Muscle layer of colon (tissue), 2 donors: ENCODE measurements around the gene RNF32.

Experiments used
- H3K27ac ChIP-seq: one replicate; pipeline ENCODE4 v1.7.0; 2013; ENCODE audit warnings: low read depth, mild to moderate bottlenecking, low read length, moderate library complexity
- H3K27me3 ChIP-seq, 2 donors: one replicate each; pipeline ENCODE4 v1.7.0; 2013; ENCODE audit warnings: low read length in 2 of 2, mild to moderate bottlenecking in 2 of 2; ENCODE audit not compliant: insufficient read depth in 2 of 2, control insufficient read depth in 1 of 2
- H3K36me3 ChIP-seq: one replicate; pipeline ENCODE4 v1.7.0; 2013; ENCODE audit warnings: mild to moderate bottlenecking, low read length; ENCODE audit not compliant: insufficient read depth
- H3K4me1 ChIP-seq: one replicate; pipeline ENCODE4 v1.7.0; 2013; ENCODE audit warnings: mild to moderate bottlenecking, low read length; ENCODE audit not compliant: insufficient read depth
- H3K4me3 ChIP-seq, 2 donors: one replicate each; pipeline ENCODE4 v1.7.0; 2013; ENCODE audit warnings: low read length in 2 of 2, low read depth in 1 of 2, mild to moderate bottlenecking in 1 of 2, moderate library complexity in 1 of 2
- H3K9ac ChIP-seq: one replicate; pipeline ENCODE4 v1.7.0; 2013; ENCODE audit warnings: low read length
- H3K9me3 ChIP-seq: one replicate; pipeline ENCODE4 v1.7.0; 2013; ENCODE audit warnings: mild to moderate bottlenecking, low read length
- donor health status: abdominal sarcoma.
- donor health status: Adenocarcinoma of cecum.

RNF32 gene

DNA sequence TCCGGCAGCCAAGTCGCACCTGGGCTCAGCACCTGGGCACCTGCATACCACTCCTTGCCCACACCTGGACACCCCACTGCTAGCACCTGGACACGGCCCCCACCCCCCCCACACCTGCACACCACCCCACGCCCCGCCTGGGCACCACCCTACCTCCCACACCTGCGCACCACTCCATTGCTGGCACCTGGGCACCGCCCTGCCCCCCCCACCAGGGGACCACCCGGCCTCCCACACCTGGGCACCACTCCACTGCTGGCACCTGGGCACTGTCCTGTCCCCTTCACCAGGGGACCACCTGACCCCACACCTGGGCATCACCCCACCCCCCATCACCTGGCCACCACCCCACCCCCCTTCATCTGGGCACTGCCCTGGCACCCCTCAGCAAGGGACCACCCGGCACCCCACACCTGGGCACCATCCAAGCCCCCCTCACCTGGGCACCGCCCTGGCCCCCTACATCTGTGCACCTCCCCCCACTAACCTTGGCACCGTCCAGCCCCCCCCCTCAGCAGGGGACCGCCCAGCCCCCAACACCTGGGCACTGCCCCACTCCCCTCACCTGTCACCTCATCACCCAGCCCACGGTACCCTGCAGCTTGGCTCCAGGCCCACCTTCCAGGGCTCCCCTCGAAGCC, 33.8 kb upstream of the RNF32 start:
- Histone ChIP-seq H3K27me3 (peaks cover 0 to 30% of the 10 kb centered on the region in 2 donors), H3K9me3 (no peaks in the 10 kb centered on the region), H3K27ac (no peak overlapping the region), H3K9ac (no peak overlapping the region), H3K4me3 (no peak overlapping the region), H3K4me1 (no peaks in the 10 kb centered on the region), H3K36me3 (no peaks in the 10 kb centered on the region)

DNA sequence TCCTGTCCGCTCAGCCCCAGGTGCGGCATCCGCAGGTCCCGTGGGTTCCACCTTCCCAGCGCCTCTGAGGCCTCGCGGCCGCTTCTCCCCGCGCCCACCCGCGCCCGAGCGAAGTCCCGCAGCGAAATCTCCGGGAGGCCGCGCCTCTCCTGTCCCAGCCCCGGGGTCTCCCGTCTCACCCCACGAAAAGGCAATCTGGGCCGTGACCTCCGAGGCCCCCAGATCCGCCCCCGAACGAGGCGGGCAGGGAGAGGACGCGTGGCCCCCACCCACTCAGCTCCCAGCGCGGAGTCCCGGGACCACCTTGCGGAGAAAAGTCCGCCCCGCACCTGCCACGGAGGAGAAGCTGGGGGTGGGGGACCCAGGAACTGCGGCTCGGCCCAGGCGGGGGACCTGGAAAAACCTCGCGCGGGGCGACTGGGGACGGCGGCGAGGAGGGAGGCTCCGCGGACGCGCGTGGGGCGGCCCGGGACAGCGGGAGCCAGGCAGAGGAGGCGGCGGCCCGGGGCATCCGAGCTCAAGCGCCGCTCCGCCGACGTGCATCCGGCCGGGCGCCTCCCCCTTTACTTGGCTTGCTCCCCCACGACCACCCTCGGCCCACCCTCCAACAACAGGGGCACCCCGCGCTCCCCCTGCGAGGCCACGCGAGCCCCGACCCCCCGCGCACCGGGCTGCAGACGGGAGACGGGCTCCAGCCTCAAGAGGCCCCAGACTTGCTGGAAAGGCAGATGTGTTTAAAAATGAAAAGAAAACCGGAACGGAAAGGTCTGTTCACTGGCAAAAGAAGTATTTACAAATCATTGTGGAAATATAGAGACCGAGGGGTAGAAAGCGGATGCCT, 33.0 kb upstream of the RNF32 start:
- Histone ChIP-seq H3K4me1 (no peaks in the 10 kb centered on the region), H3K9ac (no peak overlapping the region), H3K27me3 (peaks cover 0 to 30% of the 10 kb centered on the region in 2 donors), H3K27ac (no peak overlapping the region), H3K4me3 (no peak overlapping the region), H3K36me3 (no peaks in the 10 kb centered on the region), H3K9me3 (no peaks in the 10 kb centered on the region)

DNA sequence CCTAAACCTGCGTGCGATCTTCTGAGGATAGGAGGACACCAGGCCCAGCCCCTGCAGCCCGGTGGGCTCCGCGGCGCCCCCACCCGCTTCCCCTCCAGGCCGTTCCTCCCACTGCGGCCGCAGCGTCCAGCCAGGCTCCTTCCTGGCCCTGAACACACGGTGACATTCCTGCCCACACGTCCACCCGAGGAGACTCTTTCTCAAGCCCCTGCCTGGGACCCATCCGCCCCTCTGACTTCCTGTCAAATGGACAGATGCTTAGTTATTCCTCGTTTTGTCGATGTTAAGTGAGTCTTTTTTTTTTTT, 32.4 kb upstream of the RNF32 start:
- Histone ChIP-seq H3K4me1 (no peaks in the 10 kb centered on the region), H3K4me3 (no peak overlapping the region), H3K9me3 (no peaks in the 10 kb centered on the region), H3K27ac (no peak overlapping the region), H3K9ac (no peak overlapping the region), H3K36me3 (no peaks in the 10 kb centered on the region), H3K27me3 (peaks cover 0 to 30% of the 10 kb centered on the region in 2 donors)

DNA sequence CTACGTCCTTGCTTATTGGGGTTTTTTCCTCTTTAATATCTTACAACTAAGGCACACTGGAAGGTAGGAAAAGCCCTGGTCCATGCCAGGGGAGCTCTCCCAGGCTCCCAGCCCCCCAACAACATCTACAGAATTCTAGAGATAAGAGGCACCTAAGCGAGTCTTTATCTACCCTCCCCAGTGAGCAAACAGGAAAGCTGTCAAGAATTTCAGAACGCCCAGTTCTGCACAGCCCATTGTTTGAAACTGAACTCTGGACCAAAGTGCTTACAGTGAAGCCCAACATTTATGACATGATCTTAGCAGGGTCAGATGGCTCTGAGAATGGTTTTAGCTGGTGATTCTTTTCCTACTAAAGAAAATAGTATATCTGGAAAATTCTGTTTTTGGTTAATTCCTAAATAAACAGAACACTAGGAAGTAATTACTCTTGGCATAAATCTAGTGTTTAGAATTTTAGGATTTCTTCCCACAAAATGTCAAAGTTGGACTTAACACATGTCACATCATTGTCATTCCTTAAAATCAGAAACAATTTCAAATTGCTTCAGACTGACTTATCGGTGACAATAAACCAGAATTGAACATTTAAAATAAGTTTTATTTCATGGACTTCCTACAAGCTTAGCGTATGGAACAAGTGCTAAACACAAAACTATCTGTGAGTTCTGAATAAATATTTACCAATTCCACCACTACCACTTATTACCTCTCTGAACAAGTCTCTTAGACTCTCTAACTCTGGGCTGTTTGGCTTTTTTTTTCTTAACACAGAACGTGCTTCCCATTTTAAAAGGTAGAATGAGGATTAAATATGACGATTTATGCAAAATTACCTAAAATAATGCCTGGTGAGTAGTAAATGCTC, 31.3 kb upstream of the RNF32 start:
- no peak overlapping the region for H3K4me3 ChIP-seq
- H3K27ac ChIP-seq: no peak overlapping the region
- no peaks in the 10 kb centered on the region for H3K9me3 ChIP-seq
- no peaks in the 10 kb centered on the region for H3K4me1 ChIP-seq
- H3K36me3 ChIP-seq: no peaks in the 10 kb centered on the region
- H3K27me3 ChIP-seq: peaks cover 0 to 30% of the 10 kb centered on the region in 2 donors
- no peak overlapping the region for H3K9ac ChIP-seq

DNA sequence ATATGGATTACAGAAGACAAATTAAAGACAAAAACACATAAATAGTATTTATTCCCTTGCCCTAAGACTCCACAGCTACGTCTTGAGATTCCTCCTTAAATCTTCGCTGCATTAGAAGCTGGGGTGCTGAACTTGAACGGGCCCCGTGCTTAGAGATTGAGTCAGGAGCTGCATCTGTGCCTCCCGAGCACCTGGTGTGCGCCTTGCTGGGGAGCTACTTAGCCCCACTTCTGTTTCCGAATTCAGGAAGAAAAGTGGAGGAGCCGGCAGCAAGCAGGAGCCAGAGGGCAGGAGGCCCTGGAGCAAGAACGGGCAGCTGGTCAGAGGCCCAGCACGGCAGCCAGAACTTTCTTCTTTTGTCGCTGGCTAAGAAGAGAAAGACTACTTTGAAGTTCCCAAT, 30.4 kb upstream of the RNF32 start:
- Histone ChIP-seq H3K4me1 (no peaks in the 10 kb centered on the region), H3K36me3 (no peaks in the 10 kb centered on the region), H3K27me3 (peaks cover 0 to 27% of the 10 kb centered on the region in 2 donors), H3K9me3 (no peaks in the 10 kb centered on the region), H3K4me3 (no peak overlapping the region), H3K27ac (no peak overlapping the region), H3K9ac (no peak overlapping the region)

DNA sequence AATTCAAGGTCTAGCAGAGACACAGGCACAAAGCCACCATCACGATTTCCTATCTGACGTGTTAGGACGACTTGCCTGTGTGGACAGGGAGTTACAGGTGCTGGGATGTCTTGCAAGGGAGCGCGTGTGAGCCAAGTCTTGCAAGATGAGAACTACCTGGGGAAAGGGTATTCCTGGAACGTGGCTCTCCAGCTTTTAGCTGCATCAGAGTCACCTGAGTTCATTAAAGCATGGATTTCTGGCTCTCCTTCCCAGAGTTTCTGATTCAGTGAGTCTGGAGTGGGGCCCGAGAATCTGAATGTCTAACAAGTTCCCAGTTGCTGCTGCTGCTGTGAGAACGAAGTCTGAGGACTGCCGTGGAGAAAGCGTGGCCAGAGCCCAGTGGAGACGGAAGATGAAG, 30.0 kb upstream of the RNF32 start:
- Histone ChIP-seq H3K27ac (no peak overlapping the region), H3K27me3 (peaks cover 0 to 25% of the 10 kb centered on the region in 2 donors), H3K36me3 (no peaks in the 10 kb centered on the region), H3K9ac (no peak overlapping the region), H3K9me3 (no peaks in the 10 kb centered on the region), H3K4me1 (no peaks in the 10 kb centered on the region), H3K4me3 (no peak overlapping the region)

DNA sequence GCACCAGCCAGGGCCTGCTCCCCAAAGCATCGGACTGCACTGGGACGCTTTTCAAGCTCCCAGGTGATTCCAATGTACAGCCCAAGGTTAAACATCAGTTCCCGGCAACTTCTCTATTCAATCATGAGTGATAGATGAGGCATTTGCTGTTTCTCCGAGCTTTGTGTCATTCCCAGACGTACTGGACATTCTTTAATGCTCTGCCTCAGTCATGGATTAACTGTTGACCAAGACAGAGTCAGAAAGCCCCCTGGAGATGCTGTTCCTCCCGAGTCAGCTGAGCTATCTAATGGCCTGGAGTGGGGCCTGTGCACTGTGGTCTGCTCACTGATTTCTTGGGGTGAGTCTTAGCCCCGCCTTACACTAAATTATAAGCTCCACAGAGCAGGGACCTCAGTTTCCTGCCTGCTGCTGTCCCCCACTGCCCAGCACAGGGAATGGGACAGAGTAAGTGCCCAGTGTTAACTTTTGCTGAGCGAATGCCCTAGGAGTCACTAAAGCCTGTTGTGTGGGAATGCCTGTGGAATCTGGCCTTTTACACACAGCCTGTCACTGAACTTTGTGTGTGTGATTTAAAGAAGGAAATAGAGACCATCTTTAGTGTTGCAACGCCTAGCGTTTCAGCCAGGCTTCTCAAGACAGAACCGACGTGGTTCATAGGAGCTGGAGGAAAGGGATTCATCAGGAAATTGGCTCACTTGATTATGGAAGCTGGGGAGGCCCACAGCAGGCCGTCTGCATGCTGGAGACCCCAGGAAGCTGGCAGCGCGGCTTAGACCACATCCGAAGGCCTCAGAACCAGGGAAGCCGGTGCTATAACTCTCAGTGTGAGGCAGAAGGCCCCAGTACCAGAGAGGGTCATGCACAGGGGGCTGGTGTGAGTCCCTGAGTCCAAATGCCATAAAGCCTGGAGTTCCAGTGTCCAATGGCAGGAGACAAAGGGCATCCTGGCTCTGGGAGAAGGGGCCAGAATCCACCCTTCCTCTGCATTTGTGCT, 29.3 kb upstream of the RNF32 start:
- Histone ChIP-seq H3K9ac (no peak overlapping the region), H3K27ac (no peak overlapping the region), H3K4me1 (no peaks in the 10 kb centered on the region), H3K36me3 (no peaks in the 10 kb centered on the region), H3K4me3 (no peak overlapping the region), H3K9me3 (no peaks in the 10 kb centered on the region), H3K27me3 (peaks cover 0 to 28% of the 10 kb centered on the region in 2 donors)

DNA sequence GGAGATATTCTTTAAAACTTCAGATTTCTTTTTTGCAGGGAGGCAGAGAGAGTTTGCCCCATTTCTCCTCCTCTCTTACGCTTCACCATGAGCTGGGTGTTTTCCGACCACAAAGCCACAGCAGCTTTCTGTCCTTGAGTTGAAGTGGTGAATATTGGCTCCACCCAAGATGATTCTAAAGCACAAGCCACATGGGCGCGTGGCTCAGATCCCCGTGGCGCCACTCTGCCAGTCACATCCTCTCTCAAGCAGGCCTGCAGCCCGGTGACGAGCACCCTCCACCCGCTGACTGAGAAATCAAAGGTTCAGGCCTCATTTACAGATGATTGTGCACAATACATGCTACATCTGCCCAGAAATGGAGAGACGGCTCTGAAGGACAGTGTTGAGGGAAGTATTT, 27.6 kb upstream of the RNF32 start:
- H3K27me3 ChIP-seq: peaks cover 10 to 25% of the 10 kb centered on the region in 2 donors
- H3K9ac ChIP-seq: no peak overlapping the region
- H3K4me3 ChIP-seq: no peak overlapping the region
- no peaks in the 10 kb centered on the region for H3K4me1 ChIP-seq
- no peaks in the 10 kb centered on the region for H3K36me3 ChIP-seq
- no peaks in the 10 kb centered on the region for H3K9me3 ChIP-seq
- no peak overlapping the region for H3K27ac ChIP-seq

DNA sequence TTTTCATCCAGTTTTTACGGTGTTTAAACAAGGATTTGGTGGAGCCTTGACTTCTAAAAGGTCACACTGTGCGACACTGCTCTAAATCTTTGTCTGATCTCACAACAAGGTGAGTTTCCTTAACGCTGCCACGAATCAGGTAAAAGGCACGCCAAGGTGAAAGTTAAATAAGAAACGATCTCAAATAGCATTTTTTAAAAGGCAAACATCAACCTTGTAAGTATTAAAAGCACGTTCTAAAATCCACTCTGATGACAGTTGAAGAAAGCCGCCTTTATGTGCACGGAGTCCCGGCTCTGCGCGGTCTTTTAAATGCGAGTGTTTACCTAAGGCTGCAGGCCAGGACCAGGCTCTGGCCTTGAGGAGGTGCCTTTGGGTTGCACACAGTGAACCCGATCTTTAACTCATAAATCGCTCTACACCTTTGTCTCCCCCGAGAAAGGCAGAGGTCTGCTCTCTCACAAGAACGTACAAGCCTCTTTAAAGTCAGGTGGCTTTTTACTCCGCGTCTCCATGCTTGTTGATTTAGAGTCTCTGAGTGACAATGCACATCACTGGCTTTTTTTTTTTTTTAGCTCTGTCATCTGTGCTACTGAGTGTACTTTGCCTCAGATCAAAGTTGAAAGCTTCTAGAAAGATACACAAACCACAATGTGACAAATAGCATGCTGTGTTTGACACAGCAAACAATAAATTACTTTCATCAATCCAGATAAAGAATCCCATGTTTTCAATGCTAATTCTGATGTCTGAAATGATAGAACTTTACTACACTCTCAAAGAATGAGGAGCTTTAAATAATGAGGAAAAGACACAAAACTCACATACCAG, 25.9 kb upstream of the RNF32 start:
- H3K9me3 ChIP-seq: no peaks in the 10 kb centered on the region
- H3K36me3 ChIP-seq: no peaks in the 10 kb centered on the region
- H3K27me3 ChIP-seq: peaks cover 19 to 33% of the 10 kb centered on the region in 2 donors
- H3K9ac ChIP-seq: no peak overlapping the region
- H3K4me3 ChIP-seq: no peak overlapping the region
- no peaks in the 10 kb centered on the region for H3K4me1 ChIP-seq
- no peak overlapping the region for H3K27ac ChIP-seq
